Measurements from ENCODE around the gene UQCC3.

DNA sequence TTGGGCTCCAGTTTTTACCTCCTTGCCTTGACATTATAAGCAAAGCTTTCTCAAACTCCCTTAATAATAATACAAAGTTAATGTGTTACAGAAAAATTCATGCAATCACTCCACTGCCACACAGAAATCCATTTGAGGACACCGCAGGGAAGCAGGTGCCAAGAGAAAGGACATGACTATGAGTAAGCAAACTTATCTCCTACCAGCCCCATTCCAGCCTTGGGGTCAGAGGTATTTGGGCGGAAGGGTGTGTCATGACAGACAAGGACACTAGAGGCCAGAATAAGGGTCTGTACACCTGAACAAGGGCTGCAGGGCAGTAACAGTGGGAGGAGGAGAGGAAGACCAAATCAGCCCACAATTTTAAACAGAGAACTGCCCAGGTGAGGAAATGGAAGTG is 41.9 kb downstream of the UQCC3 start:
- TF ChIP-seq, protein P1, sequence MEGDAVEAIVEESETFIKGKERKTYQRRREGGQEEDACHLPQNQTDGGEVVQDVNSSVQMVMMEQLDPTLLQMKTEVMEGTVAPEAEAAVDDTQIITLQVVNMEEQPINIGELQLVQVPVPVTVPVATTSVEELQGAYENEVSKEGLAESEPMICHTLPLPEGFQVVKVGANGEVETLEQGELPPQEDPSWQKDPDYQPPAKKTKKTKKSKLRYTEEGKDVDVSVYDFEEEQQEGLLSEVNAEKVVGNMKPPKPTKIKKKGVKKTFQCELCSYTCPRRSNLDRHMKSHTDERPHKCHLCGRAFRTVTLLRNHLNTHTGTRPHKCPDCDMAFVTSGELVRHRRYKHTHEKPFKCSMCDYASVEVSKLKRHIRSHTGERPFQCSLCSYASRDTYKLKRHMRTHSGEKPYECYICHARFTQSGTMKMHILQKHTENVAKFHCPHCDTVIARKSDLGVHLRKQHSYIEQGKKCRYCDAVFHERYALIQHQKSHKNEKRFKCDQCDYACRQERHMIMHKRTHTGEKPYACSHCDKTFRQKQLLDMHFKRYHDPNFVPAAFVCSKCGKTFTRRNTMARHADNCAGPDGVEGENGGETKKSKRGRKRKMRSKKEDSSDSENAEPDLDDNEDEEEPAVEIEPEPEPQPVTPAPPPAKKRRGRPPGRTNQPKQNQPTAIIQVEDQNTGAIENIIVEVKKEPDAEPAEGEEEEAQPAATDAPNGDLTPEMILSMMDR (IDR thresholded peaks at IDR 0.05): no peak
- TF ChIP-seq POLR2A (IDR thresholded peaks at IDR 0.05): no peak
